ENCODE data around the gene MARCHF3.

DNA sequence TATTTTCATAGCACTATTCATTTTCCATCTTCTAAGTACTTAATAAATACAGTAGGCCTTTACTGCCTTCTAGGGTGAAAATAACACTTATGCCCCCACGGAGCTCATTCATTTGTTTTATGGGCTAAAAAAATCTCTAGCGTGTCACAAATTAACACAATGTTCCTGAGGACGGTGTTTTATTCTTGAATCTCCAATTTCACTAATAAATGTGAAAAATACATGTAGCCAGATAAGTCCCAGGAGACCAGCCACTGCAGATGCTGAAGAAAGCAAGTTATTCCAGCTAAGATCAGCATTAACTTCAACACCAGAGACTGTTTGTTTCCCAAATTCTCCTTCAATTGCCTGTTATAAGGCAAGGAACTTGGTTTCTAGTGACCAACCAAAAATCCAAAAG lies 102.3 kb downstream of the MARCHF3 start:
- TF ChIP-seq, protein P1, sequence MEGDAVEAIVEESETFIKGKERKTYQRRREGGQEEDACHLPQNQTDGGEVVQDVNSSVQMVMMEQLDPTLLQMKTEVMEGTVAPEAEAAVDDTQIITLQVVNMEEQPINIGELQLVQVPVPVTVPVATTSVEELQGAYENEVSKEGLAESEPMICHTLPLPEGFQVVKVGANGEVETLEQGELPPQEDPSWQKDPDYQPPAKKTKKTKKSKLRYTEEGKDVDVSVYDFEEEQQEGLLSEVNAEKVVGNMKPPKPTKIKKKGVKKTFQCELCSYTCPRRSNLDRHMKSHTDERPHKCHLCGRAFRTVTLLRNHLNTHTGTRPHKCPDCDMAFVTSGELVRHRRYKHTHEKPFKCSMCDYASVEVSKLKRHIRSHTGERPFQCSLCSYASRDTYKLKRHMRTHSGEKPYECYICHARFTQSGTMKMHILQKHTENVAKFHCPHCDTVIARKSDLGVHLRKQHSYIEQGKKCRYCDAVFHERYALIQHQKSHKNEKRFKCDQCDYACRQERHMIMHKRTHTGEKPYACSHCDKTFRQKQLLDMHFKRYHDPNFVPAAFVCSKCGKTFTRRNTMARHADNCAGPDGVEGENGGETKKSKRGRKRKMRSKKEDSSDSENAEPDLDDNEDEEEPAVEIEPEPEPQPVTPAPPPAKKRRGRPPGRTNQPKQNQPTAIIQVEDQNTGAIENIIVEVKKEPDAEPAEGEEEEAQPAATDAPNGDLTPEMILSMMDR (IDR thresholded peaks at IDR 0.05): no peak
- TF ChIP-seq POLR2A (IDR thresholded peaks at IDR 0.05): no peak

All from right lobe of liver (tissue), 4 donors.